Lower leg skin (tissue), 3 donors: Measurements from ENCODE around the gene ACIN1.

Experiments used
- CTCF ChIP-seq, 3 donors: fragments of 450-650 bp; IDR thresholded peaks; one replicate each; pipeline ENCODE4 v1.5.1; 2016; ENCODE audit warnings: antibody characterized with exemption in 3 of 3, mild to moderate bottlenecking in 3 of 3, moderate library complexity in 2 of 3
- POLR2A ChIP-seq, 2 donors: fragments of 450-650 bp; IDR thresholded peaks; one replicate each; pipeline ENCODE4 v1.6.1; 2016 to 2017; ENCODE audit warnings: antibody characterized with exemption in 2 of 2, mild to moderate bottlenecking in 1 of 2, moderate library complexity in 1 of 2

GRCh38 chr14:23104070-23104590, 9.2 kb upstream of the ACIN1 start:
- TF ChIP-seq CTCF (IDR thresholded peaks at IDR 0.05) (no peak), POLR2A (IDR thresholded peaks at IDR 0.05) (no peak)
